K562 (cell line): ENCODE measurements around the gene ERVFRD-1.

Source experiments
- EZH2 ChIP-seq: IDR thresholded peaks from 2 replicates; pipeline ENCODE4 v1.6.1; 2012; ENCODE audit warnings: low read depth, mild to moderate bottlenecking, inconsistent platforms, low read length, borderline replicate concordance
- SMARCA4 ChIP-seq: fragments of 450-650 bp; IDR thresholded peaks from 2 replicates; pipeline ENCODE4 v1.6.1; 2016
- SPI1 ChIP-seq: IDR thresholded peaks from 2 replicates; pipeline ENCODE4 v1.6.1; 2011; ENCODE audit warnings: low read depth, low read length, control low read depth, borderline replicate concordance

- TF ChIP-seq EZH2 (no peak), SPI1 (no peak), SMARCA4 (no peak)
These were observed 10.3 kb upstream of the ERVFRD-1 start for GRCh38 chr6:11121851-11122250.
